SHP77 (cell line): ENCODE data around the gene BHLHE23.
A peak's percentile ranks its signal among the peaks of the same experiment; 100 is the strongest.
"Not testable (repeated sequence)": the region's sequence is repeated elsewhere in the genome, so short reads cannot be mapped to it uniquely, and the experiment has no call there.

Experiments used
- DNase-seq, 2 experiments: peaks; one replicate each; lab custom pipeline; 2025; lab: John Stamatoyannopoulos, UW

BHLHE23 gene

DNA sequence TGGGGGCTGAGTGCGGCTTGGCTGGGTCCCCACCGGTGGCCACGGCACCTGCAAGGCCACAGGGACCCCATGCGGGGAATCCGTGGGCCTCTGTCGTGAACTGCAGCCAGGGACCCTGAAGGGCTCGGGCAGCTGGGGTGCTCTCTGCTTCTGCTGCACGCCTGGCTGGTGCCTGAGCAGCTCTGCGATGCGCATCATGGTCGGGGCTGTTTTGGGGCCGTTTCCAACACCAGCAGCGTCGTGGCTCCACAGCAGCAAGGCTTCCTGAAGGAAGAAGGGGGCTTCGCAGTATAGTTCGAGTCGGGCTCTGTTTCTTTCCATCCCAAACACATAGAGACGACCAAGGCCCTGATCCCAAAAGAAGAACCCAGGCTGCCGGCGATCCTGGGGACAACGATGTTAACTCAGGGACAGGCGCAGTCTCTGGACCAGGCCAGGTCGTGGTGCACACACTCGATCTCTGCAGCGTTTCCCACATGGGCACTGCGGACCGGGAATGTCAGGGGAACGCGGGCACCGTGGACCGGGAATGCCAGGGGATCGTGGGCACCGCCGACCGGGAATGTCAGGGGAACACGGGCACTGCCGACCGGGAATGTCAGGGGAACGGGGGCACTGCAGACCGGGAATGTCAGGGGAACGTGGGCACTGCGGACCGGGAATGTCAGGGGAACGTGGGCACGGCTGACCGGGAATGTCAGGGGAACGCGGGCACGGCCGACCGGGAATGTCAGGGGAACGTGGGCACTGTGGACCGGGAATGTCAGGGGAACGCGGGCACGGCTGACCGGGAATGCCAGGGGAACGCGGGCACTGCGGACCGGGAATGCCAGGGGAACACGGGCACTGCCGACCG is 36.8 kb upstream of the BHLHE23 start:
- DNase-seq, result no peak

DNA sequence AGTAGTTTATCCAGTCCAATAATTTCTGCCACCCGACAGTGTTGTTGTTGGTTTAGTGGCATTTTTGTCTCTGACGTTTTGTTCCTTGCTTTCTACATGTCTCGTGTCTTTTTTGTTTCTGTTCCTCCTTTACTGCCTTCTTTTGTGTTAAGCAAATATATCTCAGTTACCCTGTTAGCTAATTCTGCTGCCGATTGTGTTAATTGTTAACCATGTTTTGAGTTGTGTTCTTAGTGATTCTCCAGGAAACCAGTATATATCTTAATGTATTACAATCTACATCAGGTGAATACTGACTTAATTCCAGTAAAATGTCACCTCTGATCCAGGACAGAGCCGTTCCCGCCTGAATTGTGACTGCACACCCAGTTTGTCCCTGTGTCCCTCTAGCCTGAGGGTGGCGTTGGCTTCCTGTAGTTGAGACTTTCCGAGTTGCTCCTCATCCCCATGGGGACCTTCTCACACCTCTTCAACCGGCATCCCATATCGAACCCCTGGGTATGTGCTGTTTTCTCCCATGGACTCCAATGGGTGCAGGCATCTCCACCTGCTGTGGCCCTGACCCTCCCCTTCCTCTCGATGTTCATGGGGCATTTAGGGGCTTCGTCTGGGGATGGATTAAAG is 35.8 kb upstream of the BHLHE23 start:
- DNase-seq, result peak in 1 of 2 experiments; percentile 32

DNA sequence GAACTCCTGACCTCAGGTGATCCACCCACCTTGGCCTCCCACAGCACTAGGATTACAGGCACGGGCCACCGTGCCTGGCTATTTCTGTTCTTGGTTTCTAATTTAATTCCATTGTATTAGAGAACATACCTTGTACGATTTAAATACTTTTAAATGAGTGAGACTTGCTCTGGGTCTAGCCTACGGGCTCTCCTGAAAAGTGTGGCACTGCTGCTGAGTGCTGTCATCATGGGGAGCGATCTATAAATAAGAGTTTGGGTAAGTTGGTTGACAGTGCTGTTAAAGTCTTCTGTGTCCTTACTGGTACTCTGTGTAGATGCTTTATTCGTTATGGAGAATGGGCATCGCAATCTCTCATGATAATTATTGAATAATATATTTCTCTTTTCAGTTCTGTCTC is 35.0 kb upstream of the BHLHE23 start:
- no peak for DNase-seq

DNA sequence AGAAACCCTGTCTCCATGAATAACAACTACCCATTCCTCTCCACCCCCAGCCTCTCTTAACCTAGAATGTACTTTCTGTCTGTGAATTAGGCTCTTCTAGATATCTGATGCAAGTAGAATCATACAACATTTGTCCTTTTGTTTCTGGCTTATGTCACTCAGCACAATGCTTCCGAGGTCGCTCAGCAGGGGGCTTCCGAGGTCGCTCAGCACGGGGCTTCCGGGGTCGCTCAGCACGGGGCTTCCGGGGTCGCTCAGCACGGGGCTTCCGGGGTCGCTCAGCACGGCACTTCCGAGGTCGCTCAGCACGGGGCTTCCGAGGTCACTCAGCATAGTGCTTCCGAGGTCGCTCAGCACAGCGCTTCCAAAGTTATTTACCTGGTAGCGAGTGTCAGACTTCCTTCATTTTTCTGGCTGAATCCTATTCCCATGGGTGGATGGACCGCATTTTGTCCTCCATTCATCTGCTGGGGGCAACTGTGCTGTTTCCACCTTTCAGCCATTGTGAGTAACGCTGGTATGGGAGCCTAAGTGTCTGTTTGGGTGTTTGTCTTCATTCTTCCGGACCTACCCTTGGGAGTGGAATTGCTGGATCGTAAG is 31.0 kb upstream of the BHLHE23 start:
- no peak for DNase-seq

DNA sequence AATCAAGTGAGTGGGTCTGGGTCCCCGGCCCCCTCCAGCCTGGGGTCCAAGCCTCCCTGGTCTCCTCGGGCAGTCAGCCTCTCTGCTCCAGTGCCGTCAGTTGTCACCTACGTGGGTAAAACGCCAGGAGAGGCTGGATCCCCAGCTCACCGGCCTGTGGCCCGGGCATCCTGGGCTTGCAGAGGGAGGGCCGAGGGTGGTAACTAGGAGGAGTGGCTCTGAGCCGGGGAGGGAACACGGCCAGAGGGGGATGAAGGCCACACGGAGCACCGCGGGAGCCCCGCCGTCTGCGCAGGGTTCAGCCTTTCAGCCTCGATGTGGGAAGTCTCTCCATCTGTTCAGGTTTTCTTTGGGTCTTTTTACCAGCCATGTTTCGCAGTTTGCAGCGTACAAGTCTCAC is 29.5 kb upstream of the BHLHE23 start:
- DNase-seq, result no peak

DNA sequence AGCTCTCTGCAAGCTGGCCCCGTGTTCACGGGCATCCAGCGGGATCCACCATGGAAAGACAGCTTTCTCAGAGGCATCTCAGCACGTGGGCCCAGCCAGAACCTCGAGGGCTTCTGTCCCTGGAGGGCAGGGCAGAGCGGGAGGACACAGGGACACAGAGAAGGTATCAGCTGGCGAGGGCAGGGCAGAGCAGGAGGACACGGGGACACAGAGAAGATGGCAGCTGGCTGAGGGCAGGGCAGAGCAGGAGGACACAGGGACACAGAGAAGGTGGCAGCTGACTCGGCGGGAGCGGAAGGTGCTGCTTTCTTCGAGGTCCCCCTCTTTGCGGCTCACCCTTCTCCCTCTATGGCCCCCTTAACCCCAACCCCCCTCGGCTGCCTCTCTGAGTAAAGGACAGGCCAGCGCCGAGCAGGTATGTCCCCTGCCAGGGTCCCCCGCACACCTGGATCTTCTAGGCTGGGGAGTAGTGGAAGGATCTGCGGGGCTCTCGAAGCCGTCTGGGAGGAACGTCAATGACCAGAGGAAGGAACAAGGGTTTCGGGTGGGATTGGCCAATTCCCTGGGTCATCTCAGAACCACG is 28.9 kb upstream of the BHLHE23 start:
- no peak for DNase-seq

DNA sequence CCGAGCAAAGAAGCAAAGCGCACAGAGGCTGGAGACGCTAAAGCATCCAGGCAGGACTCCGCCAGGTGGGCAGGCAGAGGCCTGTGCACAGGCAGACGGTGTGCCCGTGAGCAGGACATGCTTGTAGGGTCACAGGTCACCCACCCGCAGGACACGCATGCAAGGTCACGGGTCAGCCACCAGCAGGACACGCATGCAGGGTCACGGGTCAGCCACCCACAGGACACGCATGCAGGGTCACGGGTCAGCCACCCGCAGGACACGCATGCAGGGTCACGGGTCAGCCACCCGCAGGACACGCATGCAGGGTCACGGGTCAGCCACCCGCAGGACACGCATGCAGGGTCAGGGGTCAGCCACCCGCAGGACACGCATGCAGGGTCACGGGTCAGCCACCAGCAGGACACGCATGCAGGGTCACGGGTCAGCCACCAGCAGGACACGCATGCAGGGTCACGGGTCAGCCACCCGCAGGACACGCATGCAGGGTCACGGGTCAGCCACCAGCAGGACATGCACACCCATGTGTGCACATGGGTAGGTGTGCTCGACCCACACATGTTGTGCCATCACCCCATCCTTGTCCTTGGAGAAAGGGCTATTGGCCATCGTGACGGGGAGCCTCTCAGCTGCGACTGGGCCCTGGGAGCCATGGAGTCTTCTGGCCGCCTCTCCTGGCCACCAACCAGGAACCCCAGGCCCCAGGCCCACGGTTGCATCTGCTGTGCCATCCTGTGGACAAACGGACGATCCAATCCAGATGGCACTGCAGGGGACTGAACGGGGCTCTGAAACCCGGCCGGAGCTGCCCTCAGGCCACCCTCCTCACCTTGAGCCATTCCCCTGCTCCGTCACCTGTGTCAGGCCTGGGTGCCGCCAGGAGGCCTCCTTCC is 28.2 kb upstream of the BHLHE23 start:
- DNase-seq, result not testable (repeated sequence)

DNA sequence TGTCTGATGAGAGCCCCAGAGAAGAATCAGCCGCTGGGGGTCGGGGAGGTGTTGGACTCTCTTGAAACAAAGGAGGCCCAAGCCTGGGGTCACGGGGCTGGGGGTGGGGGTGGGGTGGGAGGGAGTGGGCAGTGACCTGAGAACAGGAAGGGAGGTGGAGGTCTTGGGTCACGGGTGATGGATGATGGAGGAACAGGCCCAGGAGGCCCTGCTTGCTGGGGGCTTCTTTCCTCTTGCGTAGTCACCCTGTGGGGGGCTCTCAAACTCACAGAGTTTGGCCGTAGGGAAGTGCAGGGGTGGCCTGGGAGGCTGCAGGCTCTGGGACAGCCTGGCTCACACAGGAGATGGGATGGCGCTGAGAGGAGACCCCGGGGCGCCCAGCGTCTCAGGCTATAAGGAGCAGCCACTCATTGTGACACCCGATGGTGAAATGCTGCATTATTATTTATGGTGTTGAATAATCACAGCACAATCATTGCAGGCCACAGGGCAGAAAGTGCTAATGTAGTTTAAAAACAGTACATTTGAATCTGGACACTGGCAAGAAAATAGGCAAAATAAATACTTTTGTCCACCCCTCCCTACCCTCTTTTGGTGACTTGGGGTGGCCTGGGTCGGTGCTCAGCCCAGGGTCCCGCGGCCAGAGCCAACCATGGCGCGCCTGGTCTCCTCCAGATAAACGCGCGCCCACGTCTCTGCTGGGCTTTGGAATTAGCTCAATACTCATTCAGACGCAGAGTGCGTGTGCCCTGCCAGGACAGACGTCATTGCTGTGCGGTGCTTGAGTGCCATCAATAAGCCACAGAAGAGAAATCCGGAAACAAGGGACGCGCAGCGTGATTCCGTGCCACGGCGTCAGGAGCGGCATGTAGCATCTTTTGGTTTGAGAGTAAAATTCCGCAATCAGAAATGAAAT is 27.3 kb upstream of the BHLHE23 start:
- no peak for DNase-seq

DNA sequence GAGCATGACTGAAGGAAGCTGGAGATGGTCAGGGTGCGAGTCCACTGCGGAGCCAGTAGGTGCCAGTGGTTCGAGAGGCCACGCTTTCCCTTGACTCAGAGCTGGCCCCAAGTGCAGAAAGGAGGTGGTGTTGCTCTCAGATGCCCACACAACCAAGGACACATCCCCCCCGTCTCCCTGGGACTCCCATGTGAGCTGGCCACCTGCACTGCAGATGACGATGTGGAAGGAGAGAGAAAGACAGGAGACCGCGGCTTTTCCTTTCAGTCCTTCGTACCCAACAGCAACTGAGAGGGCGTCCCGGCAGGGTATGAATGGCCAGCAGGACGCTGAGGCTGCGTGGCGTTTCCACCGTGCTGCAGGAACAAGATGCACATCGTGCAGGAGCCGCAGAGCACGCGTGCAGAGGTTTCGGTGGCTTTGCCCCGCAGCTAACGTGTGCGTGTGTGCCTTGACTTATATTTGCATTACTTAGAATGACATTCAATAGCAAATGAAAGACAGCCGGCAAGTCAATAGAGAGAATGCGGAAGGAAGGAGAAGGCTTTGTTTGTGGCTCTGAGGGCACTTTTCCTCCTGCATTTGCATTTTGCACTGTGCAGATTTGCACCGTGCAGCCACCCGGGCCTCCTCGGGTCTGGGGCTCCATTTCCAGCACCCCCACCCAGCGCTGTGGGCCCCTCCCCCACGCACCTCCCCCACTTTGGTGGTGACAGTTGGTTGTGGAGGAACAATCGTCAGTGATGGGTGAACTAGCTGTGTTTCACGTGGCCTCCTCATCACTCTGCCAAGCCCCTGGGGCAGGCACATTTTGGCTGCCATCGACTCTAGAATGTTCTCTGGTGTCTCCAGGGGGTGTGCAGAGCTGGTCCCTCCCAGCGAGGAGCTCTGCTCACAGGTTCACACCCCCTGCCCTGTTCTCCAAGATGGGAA is 26.4 kb upstream of the BHLHE23 start:
- no peak for DNase-seq

DNA sequence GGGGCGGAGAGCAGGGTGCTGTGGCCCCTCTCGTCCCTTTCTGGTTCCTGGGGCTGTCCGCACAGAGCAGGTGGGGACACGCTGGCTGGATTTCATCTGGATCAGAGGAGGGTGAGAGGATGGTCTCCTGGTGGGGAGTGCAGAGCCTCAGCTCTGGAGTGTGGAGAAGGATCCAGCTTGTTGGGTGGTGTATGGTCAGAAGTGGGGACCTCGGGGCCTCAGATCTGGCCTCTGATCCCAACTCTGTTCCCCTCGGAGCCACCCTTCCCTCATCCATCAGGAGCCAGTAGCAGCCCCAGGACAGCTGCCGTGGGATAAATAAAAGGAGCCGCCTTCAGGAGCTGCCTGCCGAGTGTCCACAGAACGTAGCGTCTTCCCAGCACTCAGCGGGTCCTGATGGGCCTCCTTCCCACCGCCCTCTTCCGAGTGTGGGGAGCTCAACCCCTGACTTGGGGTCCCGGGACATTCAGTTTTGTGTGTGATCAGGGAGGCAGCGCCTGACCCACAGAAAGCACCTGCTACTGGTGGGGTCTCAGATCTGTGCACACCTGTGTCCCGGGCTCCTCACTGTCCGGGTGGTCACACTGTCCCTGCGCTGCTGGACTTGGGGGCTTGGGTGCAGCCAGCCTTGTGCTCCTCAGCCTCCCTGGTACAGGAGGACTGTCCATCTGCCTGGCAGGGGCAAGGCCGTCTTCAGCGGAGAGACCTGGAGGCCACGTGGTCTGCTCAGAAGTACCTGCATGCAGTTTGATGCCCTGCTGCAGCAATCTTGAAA is 25.4 kb upstream of the BHLHE23 start:
- DNase-seq, result no peak

DNA sequence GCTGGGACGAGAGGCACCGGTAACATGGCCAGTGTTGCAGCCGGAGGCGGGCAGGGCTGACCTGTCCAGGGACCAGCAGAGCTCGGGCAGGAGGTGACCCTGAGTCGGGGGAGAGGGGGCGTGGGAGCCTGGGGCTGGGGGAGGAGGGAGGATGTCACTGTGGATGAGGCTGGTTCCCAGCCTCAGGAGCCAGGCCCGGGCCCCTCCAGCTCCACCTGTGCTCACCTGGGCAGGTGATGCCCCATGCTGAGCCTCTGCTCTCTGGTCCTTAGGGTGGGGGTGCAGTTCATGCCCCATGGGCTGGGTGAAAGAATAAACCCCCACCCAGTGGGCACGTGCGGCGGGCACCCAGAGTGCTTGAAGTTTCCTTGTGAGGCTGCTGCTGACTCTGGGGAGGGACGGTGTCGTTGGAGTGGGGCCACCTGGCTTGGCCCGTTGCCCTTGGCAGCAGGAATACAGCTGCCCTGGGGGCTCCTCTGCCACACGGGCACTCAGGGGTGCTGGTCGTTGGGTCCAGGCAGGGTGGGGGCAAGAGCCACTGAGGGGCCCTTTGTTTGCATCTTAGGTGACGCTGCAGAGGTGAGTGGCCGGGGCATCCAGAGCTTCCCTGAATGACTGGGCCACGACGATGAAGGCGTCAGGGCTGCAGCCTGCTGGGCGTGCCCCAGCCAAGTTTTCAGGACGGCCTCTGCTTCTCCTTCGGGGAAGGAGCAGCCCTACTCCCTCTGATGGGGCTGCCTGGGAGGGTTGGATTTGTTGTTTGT is 24.7 kb upstream of the BHLHE23 start:
- no peak for DNase-seq

DNA sequence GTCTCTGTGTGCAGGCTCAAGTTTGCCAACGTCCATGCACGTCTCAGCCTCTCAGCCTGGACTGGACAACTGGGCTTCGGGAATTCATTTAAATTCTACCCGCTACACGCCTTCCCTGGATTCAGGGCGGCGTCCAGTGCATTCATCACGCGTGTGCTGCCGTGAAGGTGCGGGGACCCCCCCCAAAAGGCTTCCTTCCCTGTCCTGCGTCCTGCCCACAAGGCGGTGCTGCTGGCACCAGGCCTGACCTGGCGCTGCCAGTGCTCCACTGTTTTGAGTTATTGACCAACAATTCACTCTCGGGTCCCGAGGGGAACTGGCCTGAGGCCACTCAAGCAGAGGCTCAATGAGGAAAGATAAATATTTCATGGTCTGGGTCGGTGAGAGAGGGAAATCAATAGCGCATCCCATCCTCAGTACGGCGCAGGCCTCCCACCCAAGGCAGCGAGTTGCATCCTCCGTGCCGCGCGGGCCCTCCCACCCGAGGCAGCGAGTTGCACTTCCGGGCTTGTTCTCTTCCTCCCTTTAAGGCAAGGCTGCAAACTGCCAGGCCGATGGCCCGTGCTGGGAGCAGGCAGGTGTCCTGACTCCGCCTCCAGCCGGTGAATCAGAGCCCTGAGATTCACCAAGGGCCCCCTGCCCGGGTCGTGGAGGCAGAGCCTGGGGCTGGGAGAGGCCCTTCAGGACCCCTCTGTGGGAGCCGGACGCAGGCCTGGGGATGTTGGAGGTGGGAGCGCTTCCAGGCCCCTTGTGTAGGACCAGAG is 22.8 kb upstream of the BHLHE23 start:
- DNase-seq, result peak in 1 of 2 experiments; percentile 33

DNA sequence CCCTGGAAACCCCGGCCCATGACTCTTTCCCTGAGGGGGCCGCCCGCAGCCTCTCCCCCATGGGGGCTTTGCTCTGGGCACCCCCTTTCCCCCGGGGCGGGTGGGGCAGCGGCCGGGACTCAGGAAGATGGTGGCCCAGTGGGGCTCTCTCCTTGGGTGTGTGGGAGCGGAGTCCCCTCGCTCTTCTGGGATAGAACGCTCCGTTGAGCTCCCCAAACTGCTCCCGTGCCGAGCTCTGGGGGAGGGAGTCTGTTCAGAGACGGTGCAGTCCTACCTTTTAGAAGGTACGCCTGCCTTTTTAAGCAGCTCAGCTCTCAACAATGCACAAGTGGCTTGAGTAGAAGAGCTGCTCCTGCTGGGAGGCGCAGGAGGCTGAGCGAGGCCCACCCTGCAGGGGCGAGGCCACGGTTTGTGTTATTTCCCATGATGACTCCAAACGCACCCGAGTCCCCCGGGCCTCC is 21.7 kb upstream of the BHLHE23 start:
- DNase-seq, result no peak

DNA sequence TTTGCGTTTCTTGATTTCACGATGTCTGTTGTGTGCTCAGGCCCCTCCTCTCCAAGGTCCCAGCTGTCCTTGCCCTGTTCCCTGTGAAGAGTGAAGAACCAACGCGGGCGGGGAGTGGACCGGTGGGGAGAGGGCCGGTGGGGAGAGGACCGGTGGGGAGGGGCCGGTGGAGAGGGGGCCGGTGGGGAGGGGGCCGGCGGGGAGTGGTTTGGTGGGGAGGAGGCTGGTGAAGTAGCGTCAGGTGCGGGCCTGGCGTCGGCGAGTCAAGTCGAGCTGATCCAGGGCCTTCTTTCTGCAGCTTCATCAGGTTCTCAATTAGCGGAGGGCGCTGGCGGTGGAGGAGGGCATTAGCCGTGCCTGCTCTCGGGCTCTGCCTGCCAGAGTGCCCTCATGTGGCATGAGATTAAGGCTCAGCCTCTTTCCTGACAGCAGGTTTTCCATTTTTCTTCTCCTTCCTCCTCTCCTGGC is 21.2 kb upstream of the BHLHE23 start:
- peak in 1 of 2 experiments; percentile 46 for DNase-seq

DNA sequence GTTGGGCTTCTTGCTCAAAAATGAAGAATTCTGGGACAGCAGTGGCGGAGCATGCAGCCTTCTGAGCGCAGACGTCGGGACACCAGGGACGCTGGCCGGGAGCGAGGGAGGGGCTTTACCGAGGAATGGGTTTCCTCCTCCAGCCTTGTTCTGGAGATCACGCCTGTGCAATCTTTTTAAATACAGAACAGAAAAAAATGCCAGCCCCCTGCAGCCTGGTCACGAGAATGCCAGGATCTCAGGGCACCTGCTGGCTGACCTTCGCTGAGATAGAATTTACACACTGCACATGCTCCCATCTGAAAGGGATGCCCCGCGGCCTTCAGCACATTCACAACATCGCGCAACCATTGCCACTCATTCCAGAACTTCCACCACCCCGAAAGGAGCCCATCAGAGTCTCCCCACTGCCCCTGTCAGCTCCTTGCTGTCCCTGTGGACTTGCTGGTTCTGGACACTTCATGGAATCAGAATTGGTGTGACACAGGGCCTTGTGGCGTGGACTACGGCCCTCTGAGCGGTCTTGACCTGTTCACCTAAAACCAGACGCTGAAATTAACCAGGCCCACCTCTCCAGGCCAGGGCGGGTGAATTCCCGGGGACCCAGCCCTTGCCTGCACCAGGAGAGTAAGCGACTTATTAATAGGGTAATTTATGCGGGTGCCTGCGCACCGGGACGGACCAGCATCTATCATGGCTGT is 20.6 kb upstream of the BHLHE23 start:
- no peak for DNase-seq

DNA sequence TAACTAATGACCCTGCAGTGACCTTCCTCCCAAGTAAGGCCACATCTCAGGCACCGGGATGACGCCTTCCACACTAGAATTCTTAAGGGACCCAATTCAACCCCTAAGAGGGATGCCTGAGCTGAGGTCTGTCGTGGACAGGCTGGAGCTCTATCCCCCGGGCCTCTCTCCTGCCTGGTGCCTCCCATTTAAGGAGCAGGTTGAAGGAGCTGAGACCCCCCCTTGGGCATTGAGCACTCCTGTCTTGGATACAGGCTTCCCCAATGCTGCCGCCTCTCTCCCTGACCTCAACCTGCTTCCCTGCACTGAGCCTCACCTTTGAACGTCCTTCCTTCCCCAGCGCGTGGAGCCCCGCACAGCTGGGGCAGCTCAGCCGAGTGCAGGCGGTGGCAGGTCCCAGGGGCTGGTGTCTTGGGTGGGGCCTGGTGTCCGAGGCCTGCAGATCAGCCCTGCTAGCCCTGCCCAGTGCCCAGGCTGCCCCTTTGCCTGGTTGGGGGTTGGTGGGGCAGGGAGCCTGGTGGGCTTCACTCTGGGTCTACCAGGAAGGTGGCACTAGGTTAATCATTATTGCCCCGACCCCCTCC is 19.9 kb upstream of the BHLHE23 start:
- DNase-seq, result no peak
